SK-N-SH treated with all-trans-retinoic acid at 6 μM for 48 hours (cell line): Measurements from ENCODE around the gene SMARCAL1.

Experiments
- ATAC-seq: fragments of 200-7000 bp; cut with Tn5 transposase; 3 replicates; pipeline ENCODE4 v1.9.1; 2020; ENCODE audit warnings: mild to moderate bottlenecking, moderate library complexity
- ARNTL ChIP-seq: fragments of 450-650 bp; formaldehyde crosslinking; IDR thresholded peaks from 2 replicates; pipeline ENCODE4 v1.5.0; 2020; ENCODE audit warnings: low read depth, mild to moderate bottlenecking, moderate library complexity, borderline replicate concordance
- BACH2 ChIP-seq: fragments of 250-450 bp; sonication (Bioruptor Pico); IDR thresholded peaks from 2 replicates; pipeline ENCODE4 v1.9.0; 2021; ENCODE audit warnings: mild to moderate bottlenecking, borderline replicate concordance
- CSDC2 ChIP-seq: fragments of 250-450 bp; sonication (Bioruptor Pico); IDR thresholded peaks from 2 replicates; pipeline ENCODE4 v1.5.0; 2020; ENCODE audit warnings: mild to moderate bottlenecking, moderate library complexity
- ESRRG ChIP-seq: fragments of 250-450 bp; sonication (Bioruptor Pico); IDR thresholded peaks from 2 replicates; pipeline ENCODE4 v1.6.1; 2021; ENCODE audit warnings: mild to moderate bottlenecking
- GLIS3 ChIP-seq: fragments of 250-450 bp; sonication (Bioruptor Pico); IDR thresholded peaks from 2 replicates; pipeline ENCODE4 v1.5.0; 2020; ENCODE audit warnings: mild to moderate bottlenecking, moderate library complexity
- ISL1 ChIP-seq: fragments of 250-450 bp; sonication (Bioruptor Pico); IDR thresholded peaks from 2 replicates; pipeline ENCODE4 v2.1.2; 2022; ENCODE audit warnings: mild to moderate bottlenecking, moderate library complexity
- OSR1 ChIP-seq: fragments of 250-450 bp; sonication (Bioruptor Pico); IDR thresholded peaks from 2 replicates; pipeline ENCODE4 v1.8.0; 2022; ENCODE audit warnings: moderate library complexity, mild to moderate bottlenecking, inconsistent platforms
- SNAI2 ChIP-seq: fragments of 250-450 bp; sonication (Bioruptor Pico); IDR thresholded peaks from 2 replicates; pipeline ENCODE4 v1.5.0; 2020; ENCODE audit warnings: mild to moderate bottlenecking, moderate library complexity
- TOX ChIP-seq: fragments of 250-450 bp; sonication (Bioruptor Pico); IDR thresholded peaks from 2 replicates; pipeline ENCODE4 v1.8.0; 2021; ENCODE audit warnings: mild to moderate bottlenecking, moderate library complexity, borderline replicate concordance
- ZC3H10 ChIP-seq: fragments of 250-450 bp; sonication (Bioruptor Pico); IDR thresholded peaks from 2 replicates; pipeline ENCODE4 v1.5.1; 2021; ENCODE audit warnings: mild to moderate bottlenecking, moderate library complexity
- ZFP30 ChIP-seq: fragments of 450-650 bp; formaldehyde crosslinking; IDR thresholded peaks from 2 replicates; pipeline ENCODE4 v1.5.0; 2022; ENCODE audit warnings: mild to moderate bottlenecking, moderate library complexity
- ZNF565 ChIP-seq: fragments of 450-650 bp; formaldehyde crosslinking; conservative IDR thresholded peaks from 2 replicates; pipeline ENCODE4 v1.5.0; 2020; ENCODE audit warnings: low read depth, mild to moderate bottlenecking, moderate library complexity
- ZNF70 ChIP-seq: fragments of 450-650 bp; formaldehyde crosslinking; IDR thresholded peaks from 2 replicates; pipeline ENCODE4 v1.5.0; 2020; ENCODE audit warnings: mild to moderate bottlenecking, moderate library complexity
- ZNF8 ChIP-seq: fragments of 450-650 bp; formaldehyde crosslinking; IDR thresholded peaks from 2 replicates; pipeline ENCODE4 v1.5.0; 2020; ENCODE audit warnings: mild to moderate bottlenecking, moderate library complexity
- TF ChIP-seq, protein P1 (sequence below): fragments of 250-450 bp; sonication (Bioruptor Pico); IDR thresholded peaks from 2 replicates; pipeline ENCODE4 v1.5.0; 2020; ENCODE audit warnings: mild to moderate bottlenecking, moderate library complexity
- TF ChIP-seq, protein P2 (sequence below): fragments of 250-450 bp; sonication (Bioruptor Pico); IDR thresholded peaks from 2 replicates; pipeline ENCODE4 v1.5.1; 2021; ENCODE audit warnings: mild to moderate bottlenecking, moderate library complexity
- TF ChIP-seq, protein P3 (sequence below): fragments of 250-450 bp; sonication (Bioruptor Pico); IDR thresholded peaks from 2 replicates; pipeline ENCODE4 v1.8.0; 2021; ENCODE audit warnings: low read depth, mild to moderate bottlenecking, moderate library complexity, borderline replicate concordance
- TF ChIP-seq, protein P4 (sequence below): fragments of 250-450 bp; sonication (Bioruptor Pico); IDR thresholded peaks from 2 replicates; pipeline ENCODE4 v1.5.1; 2020; ENCODE audit warnings: low read depth, mild to moderate bottlenecking, moderate library complexity

SMARCAL1 gene

DNA sequence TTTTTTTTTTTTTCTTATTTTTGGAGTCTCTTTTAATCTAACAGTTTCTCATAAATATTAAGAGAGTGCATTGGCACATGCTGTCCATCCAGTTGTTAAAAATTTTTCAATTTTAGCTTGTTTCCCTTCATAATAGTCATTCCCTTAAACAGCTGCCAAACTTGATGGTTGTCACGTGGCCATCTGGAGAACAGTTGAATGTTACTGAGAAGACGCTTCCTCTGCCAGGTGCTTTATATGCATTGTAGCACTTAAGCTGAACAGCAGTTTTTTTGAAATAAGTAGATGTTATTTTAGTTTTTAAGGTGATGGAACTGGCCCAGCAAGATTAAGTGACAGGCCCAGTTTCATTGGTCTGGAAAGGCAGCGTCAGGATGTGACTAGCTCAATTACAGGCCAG lies 3.3 kb downstream of the SMARCAL1 start (continued):
- TF ChIP-seq, protein P1, sequence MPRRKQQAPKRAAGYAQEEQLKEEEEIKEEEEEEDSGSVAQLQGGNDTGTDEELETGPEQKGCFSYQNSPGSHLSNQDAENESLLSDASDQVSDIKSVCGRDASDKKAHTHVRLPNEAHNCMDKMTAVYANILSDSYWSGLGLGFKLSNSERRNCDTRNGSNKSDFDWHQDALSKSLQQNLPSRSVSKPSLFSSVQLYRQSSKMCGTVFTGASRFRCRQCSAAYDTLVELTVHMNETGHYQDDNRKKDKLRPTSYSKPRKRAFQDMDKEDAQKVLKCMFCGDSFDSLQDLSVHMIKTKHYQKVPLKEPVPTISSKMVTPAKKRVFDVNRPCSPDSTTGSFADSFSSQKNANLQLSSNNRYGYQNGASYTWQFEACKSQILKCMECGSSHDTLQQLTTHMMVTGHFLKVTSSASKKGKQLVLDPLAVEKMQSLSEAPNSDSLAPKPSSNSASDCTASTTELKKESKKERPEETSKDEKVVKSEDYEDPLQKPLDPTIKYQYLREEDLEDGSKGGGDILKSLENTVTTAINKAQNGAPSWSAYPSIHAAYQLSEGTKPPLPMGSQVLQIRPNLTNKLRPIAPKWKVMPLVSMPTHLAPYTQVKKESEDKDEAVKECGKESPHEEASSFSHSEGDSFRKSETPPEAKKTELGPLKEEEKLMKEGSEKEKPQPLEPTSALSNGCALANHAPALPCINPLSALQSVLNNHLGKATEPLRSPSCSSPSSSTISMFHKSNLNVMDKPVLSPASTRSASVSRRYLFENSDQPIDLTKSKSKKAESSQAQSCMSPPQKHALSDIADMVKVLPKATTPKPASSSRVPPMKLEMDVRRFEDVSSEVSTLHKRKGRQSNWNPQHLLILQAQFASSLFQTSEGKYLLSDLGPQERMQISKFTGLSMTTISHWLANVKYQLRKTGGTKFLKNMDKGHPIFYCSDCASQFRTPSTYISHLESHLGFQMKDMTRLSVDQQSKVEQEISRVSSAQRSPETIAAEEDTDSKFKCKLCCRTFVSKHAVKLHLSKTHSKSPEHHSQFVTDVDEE (CRISPR knock-in tag) = no peak
- TF ChIP-seq BACH2 (CRISPR knock-in tag) (no peak), GLIS3 (no peak), SNAI2 (CRISPR knock-in tag) (no peak)
- TF ChIP-seq, all 23 proteins: peak for 0

DNA sequence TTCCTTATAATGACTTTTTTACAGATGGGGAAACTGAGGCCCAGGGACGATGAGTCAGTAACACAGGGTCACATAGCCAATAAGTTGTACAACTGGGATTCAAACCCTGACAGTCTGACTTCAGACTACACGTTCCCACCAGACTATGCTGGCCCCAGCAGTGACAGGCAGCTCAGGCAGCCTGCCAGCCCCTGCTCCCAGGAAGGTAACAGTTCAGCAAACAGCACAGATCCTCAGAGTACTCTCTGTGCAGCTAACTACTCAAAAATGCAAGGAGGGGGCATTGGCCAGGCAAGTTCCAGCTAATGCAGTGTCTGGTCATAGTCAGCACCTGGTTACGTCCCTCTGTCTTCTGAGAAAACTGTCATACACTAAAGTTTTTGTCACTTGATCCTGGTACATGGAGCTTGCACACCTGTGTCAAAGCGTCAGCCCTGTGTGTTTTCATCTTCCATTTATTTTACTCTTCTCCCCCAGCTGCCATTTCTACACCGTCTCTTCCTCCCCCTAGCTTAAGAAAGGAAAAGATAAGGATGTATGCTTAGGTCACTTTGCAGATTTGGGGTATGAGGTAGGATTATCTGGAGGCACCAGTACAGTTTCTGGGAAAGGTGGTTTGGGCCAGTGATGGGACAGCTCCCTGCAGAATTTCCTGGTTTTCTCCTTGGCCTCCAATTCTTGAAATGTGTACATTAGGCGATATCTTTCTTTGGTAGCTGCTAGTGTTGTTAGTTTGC lies 4.5 kb downstream of the SMARCAL1 start:
- TF ChIP-seq BACH2 (CRISPR knock-in tag) = no peak
- no peak for ATAC-seq

DNA sequence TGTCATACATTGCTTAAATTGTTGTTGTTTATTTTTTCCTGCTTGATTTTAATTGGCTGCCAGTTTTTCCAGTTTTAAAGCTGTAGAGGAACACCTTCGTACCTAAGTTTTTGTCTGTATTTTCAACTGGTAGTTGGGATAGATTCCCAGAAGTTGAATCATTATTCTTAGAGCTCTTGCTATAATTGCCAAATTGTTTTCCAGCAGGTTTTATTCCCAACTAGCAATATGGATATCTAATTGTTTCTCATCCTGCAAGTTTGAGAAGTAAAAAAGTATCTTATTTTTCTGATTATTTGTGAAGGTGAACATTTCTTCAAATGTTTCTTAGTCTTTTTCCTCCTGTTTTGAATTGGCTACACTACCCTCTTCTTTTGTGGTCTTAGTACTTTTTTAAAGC lies 6.7 kb downstream of the SMARCAL1 start:
- no peak for ATAC-seq
- TF ChIP-seq ARNTL (CRISPR knock-in tag) (no peak), TOX (CRISPR knock-in tag) (no peak), BACH2 (CRISPR knock-in tag) (no peak), ZNF565 (CRISPR knock-in tag) (no peak), ZNF8 (CRISPR knock-in tag) (no peak), ISL1 (CRISPR knock-in tag) (no peak), ESRRG (CRISPR knock-in tag) (no peak), OSR1 (CRISPR knock-in tag) (no peak), GLIS3 (no peak), ZFP30 (no peak), ZC3H10 (CRISPR knock-in tag) (no peak), ZNF70 (no peak), CSDC2 (CRISPR knock-in tag) (no peak)
- TF ChIP-seq, protein P1 (CRISPR knock-in tag) = no peak
- TF ChIP-seq, protein P2, sequence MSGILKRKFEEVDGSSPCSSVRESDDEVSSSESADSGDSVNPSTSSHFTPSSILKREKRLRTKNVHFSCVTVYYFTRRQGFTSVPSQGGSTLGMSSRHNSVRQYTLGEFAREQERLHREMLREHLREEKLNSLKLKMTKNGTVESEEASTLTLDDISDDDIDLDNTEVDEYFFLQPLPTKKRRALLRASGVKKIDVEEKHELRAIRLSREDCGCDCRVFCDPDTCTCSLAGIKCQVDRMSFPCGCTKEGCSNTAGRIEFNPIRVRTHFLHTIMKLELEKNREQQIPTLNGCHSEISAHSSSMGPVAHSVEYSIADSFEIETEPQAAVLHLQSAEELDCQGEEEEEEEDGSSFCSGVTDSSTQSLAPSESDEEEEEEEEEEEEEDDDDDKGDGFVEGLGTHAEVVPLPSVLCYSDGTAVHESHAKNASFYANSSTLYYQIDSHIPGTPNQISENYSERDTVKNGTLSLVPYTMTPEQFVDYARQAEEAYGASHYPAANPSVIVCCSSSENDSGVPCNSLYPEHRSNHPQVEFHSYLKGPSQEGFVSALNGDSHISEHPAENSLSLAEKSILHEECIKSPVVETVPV (CRISPR knock-in tag) = no peak
- TF ChIP-seq, protein P3, sequence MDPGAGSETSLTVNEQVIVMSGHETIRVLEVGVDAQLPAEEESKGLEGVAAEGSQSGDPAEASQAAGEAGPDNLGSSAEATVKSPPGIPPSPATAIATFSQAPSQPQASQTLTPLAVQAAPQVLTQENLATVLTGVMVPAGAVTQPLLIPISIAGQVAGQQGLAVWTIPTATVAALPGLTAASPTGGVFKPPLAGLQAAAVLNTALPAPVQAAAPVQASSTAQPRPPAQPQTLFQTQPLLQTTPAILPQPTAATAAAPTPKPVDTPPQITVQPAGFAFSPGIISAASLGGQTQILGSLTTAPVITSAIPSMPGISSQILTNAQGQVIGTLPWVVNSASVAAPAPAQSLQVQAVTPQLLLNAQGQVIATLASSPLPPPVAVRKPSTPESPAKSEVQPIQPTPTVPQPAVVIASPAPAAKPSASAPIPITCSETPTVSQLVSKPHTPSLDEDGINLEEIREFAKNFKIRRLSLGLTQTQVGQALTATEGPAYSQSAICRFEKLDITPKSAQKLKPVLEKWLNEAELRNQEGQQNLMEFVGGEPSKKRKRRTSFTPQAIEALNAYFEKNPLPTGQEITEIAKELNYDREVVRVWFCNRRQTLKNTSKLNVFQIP (CRISPR knock-in tag) = no peak
- TF ChIP-seq, protein P4, sequence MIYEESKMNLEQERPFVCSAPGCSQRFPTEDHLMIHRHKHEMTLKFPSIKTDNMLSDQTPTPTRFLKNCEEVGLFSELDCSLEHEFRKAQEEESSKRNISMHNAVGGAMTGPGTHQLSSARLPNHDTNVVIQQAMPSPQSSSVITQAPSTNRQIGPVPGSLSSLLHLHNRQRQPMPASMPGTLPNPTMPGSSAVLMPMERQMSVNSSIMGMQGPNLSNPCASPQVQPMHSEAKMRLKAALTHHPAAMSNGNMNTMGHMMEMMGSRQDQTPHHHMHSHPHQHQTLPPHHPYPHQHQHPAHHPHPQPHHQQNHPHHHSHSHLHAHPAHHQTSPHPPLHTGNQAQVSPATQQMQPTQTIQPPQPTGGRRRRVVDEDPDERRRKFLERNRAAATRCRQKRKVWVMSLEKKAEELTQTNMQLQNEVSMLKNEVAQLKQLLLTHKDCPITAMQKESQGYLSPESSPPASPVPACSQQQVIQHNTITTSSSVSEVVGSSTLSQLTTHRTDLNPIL (CRISPR knock-in tag) = no peak
